Esophagus squamous epithelium (tissue), 5 donors: ENCODE data around the gene ATP10D. TPM values are rescaled to one million over a fixed set of nuclear protein-coding genes. Genes with fewer than 3 reads are reported as not detected.

Experiments
- DNase-seq: peaks from one replicate; lab custom pipeline; 2025; lab: John Stamatoyannopoulos, UW
- H3K27ac ChIP-seq, 4 donors: fragments of 200-600 bp; sonication (generic); one replicate each; pipeline ENCODE4 v1.5.1; 2016 to 2019; ENCODE audit warnings: mild to moderate bottlenecking in 1 of 4
- H3K27me3 ChIP-seq, 4 donors: fragments of 200-600 bp; sonication (generic); 1 replicate in 3 of 4; 2 replicates in 1 of 4; pipeline versions ENCODE4 v1.5.1 to v1.6.0; 2017 to 2021; ENCODE audit warnings: antibody characterized with exemption in 1 of 4
- H3K36me3 ChIP-seq, 3 donors: fragments of 200-600 bp; sonication (generic); one replicate each; pipeline ENCODE4 v1.5.1; 2016 to 2019
- H3K4me1 ChIP-seq, 3 donors: fragments of 200-600 bp; sonication (generic); one replicate each; pipeline ENCODE4 v1.5.1; 2017 to 2019
- H3K4me3 ChIP-seq, 4 donors: fragments of 200-600 bp; sonication (generic); 1 replicate in 3 of 4; 2 replicates in 1 of 4; pipeline ENCODE4 v1.5.1; 2016 to 2019; ENCODE audit warnings: mild to moderate bottlenecking in 2 of 4, moderate library complexity in 1 of 4
- H3K9me3 ChIP-seq, 3 donors: fragments of 200-600 bp; sonication (generic); one replicate each; pipeline ENCODE4 v1.5.1; 2016 to 2019
- CTCF ChIP-seq, 6 experiments: fragments of 450-650 bp in 4 of 6; fragments of 200-600 bp in 2 of 6; sonication (generic) in 2 of 6; IDR thresholded peaks; one replicate each; pipeline ENCODE4 v1.5.1; 2016 to 2019; ENCODE audit warnings: antibody characterized with exemption in 6 of 6, mild to moderate bottlenecking in 4 of 6, moderate library complexity in 4 of 6
- POLR2A ChIP-seq, 4 donors: fragments of 450-650 bp; IDR thresholded peaks; one replicate each; pipeline ENCODE4 v1.6.1; 2017; ENCODE audit warnings: antibody characterized with exemption in 4 of 4, mild to moderate bottlenecking in 4 of 4, moderate library complexity in 3 of 4
- WGBS, 2 donors: methylation state at CpG; one replicate each; pipeline ENCODE4 v1.1.5; 2018; 5-methylcytosine and 5-hydroxymethylcytosine counted together
- intact Hi-C: fragments of 100-400 bp; cut with DNase I; formaldehyde crosslinking; loops from one replicate; pipeline ENCODE4 v1.15.0; 2022
- total RNA-seq, 4 donors: library from RNA; depleted of rRNA; stranded (reverse); fragments of >200 nt; gene quantifications; one replicate each; pipeline ENCODE4 v1.1.0, GENCODE V29; 2016
- donor health status: DM: yes; HTN: yes; CAD: no.

ATP10D gene
- total RNA-seq, 4 donors from 2014 or later: 18.6 to 31.5 (median 27.8) TPM

GRCh38 chr4:47557255-47557654, 72.2 kb downstream of the ATP10D start:
- intact Hi-C loops: no loop called here
- TF ChIP-seq POLR2A (IDR thresholded peaks at IDR 0.05): no peak
- TF ChIP-seq CTCF (IDR thresholded peaks at IDR 0.05): no peak
- Histone ChIP-seq H3K9me3 (no peaks in the 10 kb centered on the region), H3K4me3 (no peak overlapping the region), H3K4me1 (peaks cover 0 to 7% (median 0%) of the 10 kb centered on the region in 3 donors), H3K27me3 (no peaks in the 10 kb centered on the region), H3K27ac (no peak overlapping the region), H3K36me3 (peaks cover 4 to 80% (median 6%) of the 10 kb centered on the region in 3 donors)
- 93 to 94% methylated on average over 2 of the region's 2 CpGs for WGBS, 2 donors
- no peak for DNase-seq

GRCh38 chr4:47560682-47561081, 75.6 kb downstream of the ATP10D start:
- Histone ChIP-seq H3K9me3 (no peaks in the 10 kb centered on the region), H3K4me1 (peaks cover 0 to 9% (median 0%) of the 10 kb centered on the region in 3 donors), H3K36me3 (peaks cover 4 to 73% (median 6%) of the 10 kb centered on the region in 3 donors), H3K4me3 (no peak overlapping the region), H3K27me3 (no peaks in the 10 kb centered on the region), H3K27ac (no peak overlapping the region)
- 81 to 100% methylated on average over 1 of the region's 1 CpG for WGBS, 2 donors
- intact Hi-C loops: loop anchor here (10.0 kb wide), 1 partner anchor 56 kb away; no protein-coding TSS in a partner anchor
- no peak for DNase-seq
- TF ChIP-seq CTCF (IDR thresholded peaks at IDR 0.05) (no peak), POLR2A (IDR thresholded peaks at IDR 0.05) (no peak)

- H3K27me3 ChIP-seq: no peaks in the 10 kb centered on the region
- intact Hi-C loops: loop anchor here (10.0 kb wide), 1 partner anchor 57 kb away; no protein-coding TSS in a partner anchor
- peaks cover 0 to 9% (median 0%) of the 10 kb centered on the region in 3 donors for H3K4me1 ChIP-seq
- 26 to 100% methylated on average over 1 of the region's 1 CpG for WGBS, 2 donors
- no peak overlapping the region for H3K27ac ChIP-seq
- no peak for TF ChIP-seq CTCF (IDR thresholded peaks at IDR 0.05)
- peaks cover 4 to 80% (median 6%) of the 10 kb centered on the region in 3 donors for H3K36me3 ChIP-seq
- H3K9me3 ChIP-seq: no peaks in the 10 kb centered on the region
- no peak overlapping the region for H3K4me3 ChIP-seq
- no peak for DNase-seq
Observed at GRCh38 chr4:47561331-47561730, 76.3 kb downstream of the ATP10D start.

- no peak overlapping the region for H3K4me3 ChIP-seq
- intact Hi-C loops: loop anchor here (10.0 kb wide), 1 partner anchor 57 kb away; no protein-coding TSS in a partner anchor
- DNase-seq: no peak
- peaks cover 0 to 9% (median 0%) of the 10 kb centered on the region in 3 donors for H3K4me1 ChIP-seq
- H3K27me3 ChIP-seq: no peaks in the 10 kb centered on the region
- H3K27ac ChIP-seq: no peak overlapping the region
- 66 to 74% methylated on average over 3 of the region's 3 CpGs for WGBS, 2 donors
- peaks cover 4 to 86% (median 6%) of the 10 kb centered on the region in 3 donors for H3K36me3 ChIP-seq
- TF ChIP-seq CTCF (IDR thresholded peaks at IDR 0.05): no peak
- no peak for TF ChIP-seq POLR2A (IDR thresholded peaks at IDR 0.05)
- H3K9me3 ChIP-seq: no peaks in the 10 kb centered on the region
Observed at GRCh38 chr4:47562297-47562696, 77.2 kb downstream of the ATP10D start.

- H3K4me3 ChIP-seq: no peak overlapping the region
- DNase-seq: no peak
- H3K27me3 ChIP-seq: no peaks in the 10 kb centered on the region
- 80 to 85% methylated on average over 2 of the region's 2 CpGs for WGBS, 2 donors
- H3K27ac ChIP-seq: no peak overlapping the region
- no peaks in the 10 kb centered on the region for H3K9me3 ChIP-seq
- TF ChIP-seq POLR2A (IDR thresholded peaks at IDR 0.05): no peak
- no peak for TF ChIP-seq CTCF (IDR thresholded peaks at IDR 0.05)
- H3K4me1 ChIP-seq: peaks cover 0 to 9% (median 0%) of the 10 kb centered on the region in 3 donors
- peaks cover 0 to 86% (median 11%) of the 10 kb centered on the region in 3 donors for H3K36me3 ChIP-seq
- intact Hi-C loops: loop anchor here (10.0 kb wide), 1 partner anchor 62 kb away; no protein-coding TSS in a partner anchor
Observed at GRCh38 chr4:47566566-47566965, 81.5 kb downstream of the ATP10D start.
